ENCODE results near the gene CCT5. TPM values are rescaled to one million over a fixed set of nuclear protein-coding genes. Genes with fewer than 3 reads are reported as not detected.
"Not testable (repeated sequence)": the region's sequence is repeated elsewhere in the genome, so short reads cannot be mapped to it uniquely, and the experiment has no call there.

CCT5 gene
- total RNA-seq, 1 donor from 2014 or later, result 494 TPM

DNA sequence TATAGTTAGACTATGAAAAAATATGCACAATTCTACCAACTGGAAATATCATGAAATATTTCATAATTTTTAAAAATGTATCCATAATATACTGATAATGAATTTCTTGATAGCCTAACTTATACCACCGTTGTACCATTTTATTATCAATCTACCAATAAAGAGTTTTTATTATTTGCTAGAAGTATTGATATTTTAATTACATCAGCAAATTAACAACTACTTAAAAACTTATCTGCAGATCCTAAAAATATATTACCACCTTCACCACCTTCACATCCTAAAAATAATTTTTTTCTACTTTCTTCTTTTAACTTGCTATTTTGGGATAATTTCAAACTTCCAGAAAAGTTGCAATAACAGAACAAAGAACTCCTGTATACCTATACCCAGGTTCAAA is 21.8 kb upstream of the CCT5 start:
- no peaks in the 10 kb centered on the region for H3K4me1 Mint-ChIP-seq (ENCODE audit: low read depth)
- peaks cover 21% of the 10 kb centered on the region for H3K36me3 Mint-ChIP-seq (ENCODE audit: low read depth)
- peaks cover 4% of the 10 kb centered on the region for H3K9me3 Mint-ChIP-seq
- H3K27me3 Mint-ChIP-seq (ENCODE audit: low read depth), result no peaks in the 10 kb centered on the region
- no peak overlapping the region for H3K4me3 Mint-ChIP-seq (ENCODE audit: low read depth)
- no peak overlapping the region for H3K27ac Mint-ChIP-seq
- intact Hi-C loops (cut with micrococcal nuclease), result no loop called here
- no peak for DNase-seq (ENCODE audit: low spot score)

DNA sequence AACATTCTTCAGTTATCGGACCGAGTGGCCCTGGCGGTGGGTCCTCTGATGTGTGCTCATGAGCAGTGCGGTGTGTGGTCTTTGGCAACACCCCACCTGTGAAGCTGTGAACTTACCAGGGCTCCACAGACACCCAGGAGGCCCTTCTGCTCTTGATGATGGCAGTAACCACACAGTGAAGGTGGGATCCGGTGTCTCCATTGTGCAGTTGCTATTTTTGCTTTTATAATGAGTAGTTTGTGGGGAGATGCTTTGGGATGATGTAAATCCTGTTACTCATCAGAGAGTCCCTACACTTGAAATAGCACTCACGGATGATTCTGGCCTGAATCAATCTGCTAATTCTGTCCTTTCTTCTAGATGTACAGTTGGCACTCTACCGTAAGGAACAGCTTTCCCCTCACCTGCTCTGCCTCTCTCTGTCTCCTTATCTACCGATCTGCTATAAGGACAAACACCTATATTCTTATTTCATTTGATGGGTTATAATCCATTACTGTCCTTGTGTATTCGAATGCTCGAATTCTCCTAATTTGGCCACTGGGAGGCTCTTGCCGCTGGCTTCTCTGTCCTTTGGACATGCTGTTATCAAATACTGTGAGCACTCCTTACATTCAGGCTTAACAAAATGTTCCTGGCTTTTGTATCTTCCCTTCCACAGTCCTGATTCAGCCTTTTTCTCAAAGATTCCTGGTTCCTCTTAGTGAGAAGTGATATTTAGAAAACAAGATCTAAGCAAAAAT is 20.6 kb upstream of the CCT5 start:
- Mint-ChIP-seq H3K27ac (no peak overlapping the region), H3K27me3 (ENCODE audit: low read depth) (no peaks in the 10 kb centered on the region), H3K4me3 (ENCODE audit: low read depth) (no peak overlapping the region), H3K9me3 (peaks cover 4% of the 10 kb centered on the region), H3K36me3 (ENCODE audit: low read depth) (peaks cover 21% of the 10 kb centered on the region), H3K4me1 (ENCODE audit: low read depth) (no peaks in the 10 kb centered on the region)
- no peak for DNase-seq (ENCODE audit: low spot score)
- intact Hi-C loops (cut with micrococcal nuclease), result no loop called here

DNA sequence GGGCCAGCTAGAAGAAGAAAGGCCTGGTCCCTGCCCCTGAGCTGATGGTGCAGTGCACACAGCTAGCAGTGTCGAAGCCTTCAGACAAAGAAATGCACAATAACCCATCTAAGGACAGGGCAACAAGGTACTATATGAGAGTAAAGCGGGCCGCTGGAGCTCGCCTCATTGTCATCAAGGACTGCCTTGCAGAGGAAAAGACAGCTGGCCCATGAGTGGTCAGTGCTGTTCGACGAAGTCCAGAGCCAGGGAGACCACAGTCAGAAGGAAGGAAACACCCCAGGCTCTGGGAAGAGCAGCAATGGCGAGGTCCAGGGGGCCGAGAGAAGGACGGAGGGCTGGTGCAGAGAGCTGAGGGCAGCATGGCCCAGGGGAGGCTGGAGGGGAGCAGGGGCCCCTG is 17.7 kb upstream of the CCT5 start:
- no peak for DNase-seq (ENCODE audit: low spot score)
- H3K9me3 Mint-ChIP-seq, result no peaks in the 10 kb centered on the region
- peaks cover 14% of the 10 kb centered on the region for H3K36me3 Mint-ChIP-seq (ENCODE audit: low read depth)
- H3K4me3 Mint-ChIP-seq (ENCODE audit: low read depth), result no peak overlapping the region
- intact Hi-C loops (cut with micrococcal nuclease), result no loop called here
- no peak overlapping the region for H3K27ac Mint-ChIP-seq
- H3K4me1 Mint-ChIP-seq (ENCODE audit: low read depth), result no peaks in the 10 kb centered on the region
- no peaks in the 10 kb centered on the region for H3K27me3 Mint-ChIP-seq (ENCODE audit: low read depth)

DNA sequence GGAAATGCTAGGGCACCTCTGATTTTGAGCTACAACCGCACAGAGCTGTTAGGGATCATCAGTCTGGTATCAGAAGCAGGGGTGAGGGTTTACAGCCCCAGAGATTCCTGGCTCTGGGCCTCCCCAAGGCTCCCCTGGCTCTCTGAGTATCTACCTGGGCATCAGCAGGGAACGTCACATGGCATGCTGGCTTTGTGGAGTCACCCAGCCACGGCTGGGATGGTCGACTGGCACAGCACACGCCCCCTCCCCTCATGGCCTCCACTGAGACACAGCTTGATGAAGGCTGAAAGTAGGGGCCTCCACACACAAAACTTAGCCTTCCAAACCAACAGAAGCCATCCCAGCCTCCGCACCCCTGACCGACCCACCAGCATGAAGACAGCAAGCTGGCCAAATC is 17.1 kb upstream of the CCT5 start:
- DNase-seq (ENCODE audit: low spot score), result no peak
- Mint-ChIP-seq H3K27me3 (ENCODE audit: low read depth) (no peaks in the 10 kb centered on the region), H3K9me3 (no peaks in the 10 kb centered on the region), H3K27ac (no peak overlapping the region), H3K4me3 (ENCODE audit: low read depth) (no peak overlapping the region), H3K4me1 (ENCODE audit: low read depth) (no peaks in the 10 kb centered on the region), H3K36me3 (ENCODE audit: low read depth) (peaks cover 16% of the 10 kb centered on the region)
- intact Hi-C loops (cut with micrococcal nuclease), result no loop called here

DNA sequence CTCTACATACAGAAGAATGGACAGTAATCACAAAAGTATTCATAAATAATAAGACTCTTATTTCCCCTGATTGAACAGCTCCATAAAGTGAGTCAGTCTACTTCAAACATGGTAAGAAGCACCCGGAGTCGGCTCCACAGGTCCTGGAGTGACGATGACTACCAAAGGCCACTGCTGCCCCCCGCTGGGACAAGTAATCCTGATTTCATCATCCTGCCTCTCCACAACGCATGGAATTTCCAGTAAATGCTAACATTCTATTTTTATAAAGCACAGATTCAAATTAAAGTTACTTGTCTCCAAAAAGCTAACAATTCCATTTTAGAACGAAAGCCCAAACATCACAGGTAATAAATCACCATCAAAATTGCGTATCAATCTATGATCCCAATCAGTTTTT is 16.6 kb upstream of the CCT5 start:
- no peaks in the 10 kb centered on the region for H3K27me3 Mint-ChIP-seq (ENCODE audit: low read depth)
- H3K4me1 Mint-ChIP-seq (ENCODE audit: low read depth), result no peaks in the 10 kb centered on the region
- no peaks in the 10 kb centered on the region for H3K9me3 Mint-ChIP-seq
- H3K27ac Mint-ChIP-seq, result no peak overlapping the region
- no peak for DNase-seq (ENCODE audit: low spot score)
- peaks cover 16% of the 10 kb centered on the region for H3K36me3 Mint-ChIP-seq (ENCODE audit: low read depth)
- intact Hi-C loops (cut with micrococcal nuclease), result no loop called here
- H3K4me3 Mint-ChIP-seq (ENCODE audit: low read depth), result no peak overlapping the region

DNA sequence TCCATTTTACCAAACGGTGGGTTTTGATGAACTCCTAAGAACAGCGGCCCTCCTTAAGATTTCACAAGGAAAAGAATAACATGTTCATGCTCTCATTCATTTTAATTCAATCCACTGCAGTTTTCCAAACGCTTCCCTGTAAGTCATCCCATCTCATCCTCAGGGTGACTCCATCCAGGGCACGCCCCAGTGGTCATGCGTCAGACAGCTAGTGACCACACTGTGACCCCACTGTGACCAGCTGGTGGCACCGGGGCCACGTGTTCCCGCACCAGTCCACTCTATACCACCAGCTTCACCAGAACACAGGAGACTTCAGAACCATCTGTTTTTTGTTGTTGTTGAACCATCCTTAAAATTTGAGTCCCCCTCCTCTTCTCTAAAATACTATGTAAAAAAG is 14.7 kb upstream of the CCT5 start:
- H3K27me3 Mint-ChIP-seq (ENCODE audit: low read depth), result no peaks in the 10 kb centered on the region
- DNase-seq (ENCODE audit: low spot score), result no peak
- H3K27ac Mint-ChIP-seq, result no peak overlapping the region
- no peaks in the 10 kb centered on the region for H3K4me1 Mint-ChIP-seq (ENCODE audit: low read depth)
- no peaks in the 10 kb centered on the region for H3K9me3 Mint-ChIP-seq
- peaks cover 21% of the 10 kb centered on the region for H3K36me3 Mint-ChIP-seq (ENCODE audit: low read depth)
- H3K4me3 Mint-ChIP-seq (ENCODE audit: low read depth), result no peak overlapping the region
- intact Hi-C loops (cut with micrococcal nuclease), result no loop called here

DNA sequence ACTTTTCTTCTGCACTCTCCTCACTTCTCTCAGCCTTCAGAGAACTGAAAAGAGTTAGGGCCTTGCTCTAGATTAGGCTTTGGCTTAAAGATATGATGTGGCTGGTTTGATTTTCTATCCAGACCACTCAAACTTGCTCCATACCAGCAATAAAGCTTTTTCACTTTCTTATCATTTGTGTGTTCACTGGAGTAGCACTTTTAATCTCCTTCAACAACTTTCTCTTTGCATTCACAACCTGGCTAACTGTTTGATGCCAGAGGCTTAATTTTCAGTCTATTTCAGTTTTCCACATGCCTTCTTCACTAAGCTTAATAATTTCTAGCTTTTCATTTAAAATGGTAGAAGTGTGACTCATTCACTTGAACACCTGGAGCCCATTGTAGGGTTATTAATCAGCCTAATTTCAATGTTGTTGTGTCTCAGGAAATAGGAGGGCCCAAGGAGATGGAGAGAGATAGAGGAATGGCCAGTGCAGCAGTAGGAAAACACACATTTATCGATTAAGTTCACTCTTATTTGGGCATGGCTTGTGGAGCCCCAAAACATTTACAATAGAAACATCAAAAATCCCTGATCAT is 6.3 kb upstream of the CCT5 start:
- H3K27ac Mint-ChIP-seq, result no peak overlapping the region
- H3K4me3 Mint-ChIP-seq (ENCODE audit: low read depth), result no peak overlapping the region
- intact Hi-C loops (cut with micrococcal nuclease), result no loop called here
- H3K9me3 Mint-ChIP-seq, result no peaks in the 10 kb centered on the region
- no peak for DNase-seq (ENCODE audit: low spot score)
- peaks cover 8% of the 10 kb centered on the region for H3K36me3 Mint-ChIP-seq (ENCODE audit: low read depth)
- no peaks in the 10 kb centered on the region for H3K27me3 Mint-ChIP-seq (ENCODE audit: low read depth)
- peaks cover 16% of the 10 kb centered on the region for H3K4me1 Mint-ChIP-seq (ENCODE audit: low read depth)

DNA sequence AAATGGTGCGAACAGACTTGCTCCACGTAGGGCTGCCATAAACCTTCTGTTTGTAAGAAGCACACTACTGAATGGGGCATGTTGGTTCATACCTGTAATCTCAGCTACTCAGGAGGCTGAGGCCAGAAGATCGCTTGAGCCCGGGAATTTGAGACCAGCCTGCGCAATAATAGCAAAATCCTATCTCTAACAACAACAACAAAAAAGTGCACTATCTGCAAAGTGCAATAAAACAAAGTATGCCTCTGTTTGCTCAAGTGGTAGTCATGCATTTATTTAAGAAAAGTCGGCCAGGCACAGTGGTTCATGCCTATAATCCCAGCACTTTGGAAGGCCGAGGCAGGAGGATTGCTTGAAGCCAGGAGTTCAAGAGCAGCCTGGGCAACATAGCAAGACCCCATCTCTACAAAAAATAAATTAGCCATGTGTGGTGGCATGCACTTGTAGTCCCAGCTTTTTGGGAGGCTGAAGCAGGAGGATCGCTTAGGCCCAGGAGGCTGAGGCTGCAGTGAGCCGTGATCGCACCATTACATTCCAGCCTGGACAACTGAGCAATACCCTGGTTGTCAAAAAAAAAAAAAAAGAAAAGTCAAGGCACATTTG is 5.6 kb upstream of the CCT5 start:
- Mint-ChIP-seq H3K27me3 (ENCODE audit: low read depth) (no peaks in the 10 kb centered on the region), H3K9me3 (no peaks in the 10 kb centered on the region), H3K4me1 (ENCODE audit: low read depth) (peaks cover 17% of the 10 kb centered on the region), H3K27ac (no peak overlapping the region), H3K4me3 (ENCODE audit: low read depth) (no peak overlapping the region), H3K36me3 (ENCODE audit: low read depth) (peaks cover 4% of the 10 kb centered on the region)
- intact Hi-C loops (cut with micrococcal nuclease), result no loop called here
- no peak for DNase-seq (ENCODE audit: low spot score)

DNA sequence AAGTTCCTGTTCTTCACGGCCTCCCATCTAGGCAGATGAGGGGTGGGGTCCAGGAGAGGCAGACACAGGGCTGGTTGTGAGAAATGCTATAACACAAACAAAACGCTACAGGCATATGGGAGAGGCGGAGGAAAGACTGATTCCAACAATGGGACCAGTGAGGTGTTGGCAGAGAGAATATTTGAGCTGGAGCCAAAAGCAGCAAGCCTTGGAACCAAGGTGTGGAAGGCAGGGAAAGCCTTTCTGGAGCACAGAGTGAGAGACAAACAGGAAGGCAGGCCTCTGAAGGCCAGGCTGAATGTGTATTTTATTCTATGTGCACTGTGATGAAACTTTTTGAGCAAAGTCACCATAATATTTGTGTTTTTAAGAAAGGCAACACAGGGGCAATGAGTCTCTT is 3.3 kb upstream of the CCT5 start:
- Mint-ChIP-seq H3K27me3 (ENCODE audit: low read depth) (no peaks in the 10 kb centered on the region), H3K4me3 (ENCODE audit: low read depth) (no peak overlapping the region), H3K4me1 (ENCODE audit: low read depth) (peaks cover 26% of the 10 kb centered on the region), H3K27ac (no peak overlapping the region), H3K9me3 (no peaks in the 10 kb centered on the region), H3K36me3 (ENCODE audit: low read depth) (peaks cover 14% of the 10 kb centered on the region)
- DNase-seq (ENCODE audit: low spot score), result no peak
- intact Hi-C loops (cut with micrococcal nuclease), result no loop called here

DNA sequence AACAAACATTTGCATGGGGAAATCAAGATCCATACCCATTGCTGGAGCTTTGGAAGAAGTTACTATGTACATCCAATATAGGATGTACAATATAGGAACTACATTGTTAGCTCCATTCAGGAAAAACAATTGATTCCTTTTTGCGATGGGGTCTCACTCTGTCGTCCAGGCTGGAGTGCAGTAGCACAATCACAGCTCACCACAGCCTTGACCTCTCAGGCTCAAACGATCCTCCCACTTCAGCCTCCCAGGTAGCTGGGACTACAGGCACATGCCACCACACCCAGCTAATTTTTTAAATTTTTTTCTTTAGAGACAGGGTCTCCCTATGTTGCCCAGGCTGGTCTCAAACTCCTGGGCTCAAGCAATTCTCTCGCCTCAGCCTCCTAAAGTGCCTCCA is 2.9 kb upstream of the CCT5 start:
- H3K4me1 Mint-ChIP-seq (ENCODE audit: low read depth), result peaks cover 30% of the 10 kb centered on the region

DNA sequence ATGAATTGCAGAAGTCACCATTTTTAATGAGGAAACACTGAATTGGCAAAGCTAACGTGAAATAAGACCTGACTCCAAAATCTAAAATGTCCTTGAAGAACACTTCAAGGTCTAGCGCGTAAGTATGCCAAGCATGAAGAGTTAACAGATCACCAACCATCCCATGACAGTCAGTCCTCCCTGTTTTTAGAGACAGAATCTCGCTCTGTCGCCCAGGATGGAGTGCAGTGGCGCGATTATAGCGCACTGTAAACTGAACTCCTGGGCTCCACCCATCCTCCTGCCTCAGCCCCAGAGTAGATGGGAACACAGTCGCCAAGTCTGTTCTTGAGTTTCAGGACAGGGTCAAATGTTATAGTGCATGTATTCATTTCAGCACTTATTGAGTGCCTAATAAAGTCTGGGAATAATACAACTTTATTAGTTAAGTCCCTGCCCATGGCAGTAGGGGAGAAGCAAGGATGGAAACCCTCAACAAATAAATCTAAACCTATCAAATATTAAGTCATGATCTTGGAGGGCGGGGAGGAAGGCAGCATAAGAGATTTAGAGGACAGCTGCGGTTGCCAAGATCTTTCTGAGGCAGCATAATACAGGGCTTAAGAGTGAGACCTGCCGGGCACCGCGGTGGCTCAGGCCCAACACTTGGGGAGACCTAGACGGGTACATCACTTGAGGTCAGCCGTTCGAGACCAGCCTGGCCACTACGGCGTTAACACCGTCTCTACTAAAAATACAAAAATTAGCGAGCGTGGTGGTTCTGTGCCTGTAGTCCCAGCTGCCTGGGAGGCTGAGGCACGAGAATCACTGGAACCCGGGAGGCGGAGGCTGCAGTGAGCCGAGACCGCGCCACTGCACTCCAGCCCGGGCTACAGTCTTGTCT is 1.5 kb upstream of the CCT5 start:
- Mint-ChIP-seq H3K9me3 (no peaks in the 10 kb centered on the region), H3K4me3 (ENCODE audit: low read depth) (peak overlapping the region; percentile 96), H3K36me3 (ENCODE audit: low read depth) (peaks cover 29% of the 10 kb centered on the region), H3K4me1 (ENCODE audit: low read depth) (peaks cover 30% of the 10 kb centered on the region), H3K27me3 (ENCODE audit: low read depth) (no peaks in the 10 kb centered on the region), H3K27ac (peak overlapping the region; percentile 98)
- DNase-seq (ENCODE audit: low spot score), result no peak
- intact Hi-C loops (cut with micrococcal nuclease), result no loop called here

More for the DNA sequence above, 2.9 kb upstream of the CCT5 start:
- H3K36me3 Mint-ChIP-seq (ENCODE audit: low read depth), result peaks cover 19% of the 10 kb centered on the region
- H3K27me3 Mint-ChIP-seq (ENCODE audit: low read depth); DNase-seq (ENCODE audit: low spot score); H3K9me3 Mint-ChIP-seq; intact Hi-C loops (cut with micrococcal nuclease); H3K27ac Mint-ChIP-seq; H3K4me3 Mint-ChIP-seq (ENCODE audit: low read depth): not testable (repeated sequence)

DNA sequence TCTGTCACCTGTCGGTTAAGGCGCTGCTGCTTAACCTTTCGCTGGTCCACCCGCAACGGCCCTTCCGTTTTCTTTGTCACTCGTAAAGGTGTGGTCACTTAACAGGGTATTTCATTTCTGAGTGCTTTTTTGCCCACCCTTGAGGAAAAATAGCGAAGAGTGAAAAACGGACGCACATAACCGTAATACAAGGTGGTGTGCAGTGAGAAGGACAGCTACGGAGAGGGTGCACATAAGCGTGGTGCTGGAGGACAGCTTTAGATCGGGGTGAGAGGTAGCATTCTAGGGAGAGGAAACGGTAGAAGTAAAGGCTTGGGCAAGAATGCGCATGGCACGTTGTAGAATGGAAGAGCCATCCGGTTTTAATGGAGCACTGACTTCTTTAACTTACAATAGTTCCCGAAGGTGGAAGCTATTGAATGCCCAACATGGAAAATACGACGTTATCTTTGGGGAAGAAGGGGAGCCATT is 761 bp downstream of the CCT5 start:
- no peaks in the 10 kb centered on the region for H3K27me3 Mint-ChIP-seq (ENCODE audit: low read depth)
- peak overlapping the region; percentile 85 for H3K27ac Mint-ChIP-seq
- no peaks in the 10 kb centered on the region for H3K9me3 Mint-ChIP-seq
- H3K4me3 Mint-ChIP-seq (ENCODE audit: low read depth), result peak overlapping the region; percentile 96
- intact Hi-C loops (cut with micrococcal nuclease), result loop anchor here (1.0 to 10.0 kb wide), 3 partner anchors 102 to 509 kb away; partner anchors contain the start of gene MARCHF6
- peaks cover 44% of the 10 kb centered on the region for H3K4me1 Mint-ChIP-seq (ENCODE audit: low read depth)
- peaks cover 51% of the 10 kb centered on the region for H3K36me3 Mint-ChIP-seq (ENCODE audit: low read depth)
- DNase-seq (ENCODE audit: low spot score), result peak; percentile 14
